Ascending aorta (tissue), 2 donors: ENCODE results near the gene PRDM2. TPM values are rescaled to one million over a fixed set of nuclear protein-coding genes. Genes with fewer than 3 reads are reported as not detected.
A peak's percentile ranks its signal among the peaks of the same experiment; 100 is the strongest.

Source experiments
- DNase-seq, 2 donors: peaks; one replicate each; pipeline ENCODE4 v3.0.0-alpha.2; 2019; ENCODE audit warnings: low spot score in 2 of 2
- H3K27ac ChIP-seq, 2 donors: fragments of 200-600 bp; sonication (generic); one replicate each; pipeline ENCODE4 v1.5.1; 2016 to 2017; ENCODE audit warnings: mild to moderate bottlenecking in 1 of 2
- H3K27me3 ChIP-seq: fragments of 200-600 bp; sonication (generic); one replicate; pipeline ENCODE4 v1.5.1; 2017
- H3K36me3 ChIP-seq, 2 donors: fragments of 200-600 bp; sonication (generic); one replicate each; pipeline ENCODE4 v1.5.1; 2016
- H3K4me1 ChIP-seq, 2 donors: fragments of 200-600 bp; sonication (generic); one replicate each; pipeline ENCODE4 v1.5.1; 2016 to 2017; ENCODE audit warnings: mild to moderate bottlenecking in 1 of 2
- H3K4me3 ChIP-seq, 2 donors: fragments of 200-600 bp; sonication (generic); one replicate each; pipeline ENCODE4 v1.5.1; 2016 to 2017; ENCODE audit warnings: mild to moderate bottlenecking in 1 of 2
- H3K9me3 ChIP-seq, 2 donors: fragments of 200-600 bp; sonication (generic); one replicate each; pipeline ENCODE4 v1.5.1; 2016
- CTCF ChIP-seq, 3 experiments: fragments of 200-600 bp in 2 of 3; fragments of 450-650 bp in 1 of 3; sonication (generic) in 2 of 3; IDR thresholded peaks; one replicate each; pipeline ENCODE4 v1.5.1; 2016 to 2019; ENCODE audit warnings: antibody characterized with exemption in 3 of 3, mild to moderate bottlenecking in 1 of 3, moderate library complexity in 1 of 3
- intact Hi-C: fragments of 100-400 bp; cut with DNase I; formaldehyde crosslinking; loops from one replicate; pipeline ENCODE4 v1.15.1; 2023
- total RNA-seq: library from RNA; depleted of rRNA; stranded (reverse); fragments of >200 nt; gene quantifications from one replicate; pipeline ENCODE4 v1.1.0, GENCODE V29; 2016

The PRDM2 gene
- total RNA-seq, 1 donor from 2014 or later, result 27.2 TPM

GRCh38 chr1:13820456-13820855 is 120.5 kb downstream of the PRDM2 start:
- Histone ChIP-seq H3K9me3 (no peaks in the 10 kb centered on the region), H3K27me3 (no peaks in the 10 kb centered on the region), H3K36me3 (peaks cover 15 to 26% of the 10 kb centered on the region in 2 donors), H3K4me3 (no peak overlapping the region), H3K4me1 (no peaks in the 10 kb centered on the region), H3K27ac (no peak overlapping the region)
- intact Hi-C loops, result no loop called here
- DNase-seq, result peak in 1 of 2 donors; percentile 43
- no peak for TF ChIP-seq CTCF (IDR thresholded peaks at IDR 0.05)

GRCh38 chr1:13823126-13823880 is 123.3 kb downstream of the PRDM2 start:
- no peak overlapping the region for H3K27ac ChIP-seq
- H3K36me3 ChIP-seq, result peaks cover 15 to 23% of the 10 kb centered on the region in 2 donors
- DNase-seq, result peak in 1 of 2 donors; percentile 31
- H3K9me3 ChIP-seq, result no peaks in the 10 kb centered on the region
- intact Hi-C loops, result no loop called here
- H3K4me3 ChIP-seq, result no peak overlapping the region
- no peak for TF ChIP-seq CTCF (IDR thresholded peaks at IDR 0.05)
- no peaks in the 10 kb centered on the region for H3K4me1 ChIP-seq
- H3K27me3 ChIP-seq, result no peaks in the 10 kb centered on the region

- Histone ChIP-seq H3K4me1 (no peaks in the 10 kb centered on the region), H3K4me3 (no peak overlapping the region), H3K36me3 (peaks cover 11 to 23% of the 10 kb centered on the region in 2 donors), H3K9me3 (no peaks in the 10 kb centered on the region), H3K27ac (no peak overlapping the region), H3K27me3 (no peaks in the 10 kb centered on the region)
- DNase-seq, result no peak
- no peak for TF ChIP-seq CTCF (IDR thresholded peaks at IDR 0.05)
- intact Hi-C loops, result no loop called here
These were observed 123.9 kb downstream of the PRDM2 start for GRCh38 chr1:13823936-13824335.

- Histone ChIP-seq H3K27me3 (no peaks in the 10 kb centered on the region), H3K36me3 (peaks cover 11 to 16% of the 10 kb centered on the region in 2 donors), H3K4me1 (no peaks in the 10 kb centered on the region), H3K9me3 (no peaks in the 10 kb centered on the region), H3K27ac (no peak overlapping the region), H3K4me3 (no peak overlapping the region)
- intact Hi-C loops, result loop anchor here (5.0 kb wide), 2 partner anchors 138 to 157 kb away; no protein-coding TSS in a partner anchor
- no peak for TF ChIP-seq CTCF (IDR thresholded peaks at IDR 0.05)
- peak in 1 of 2 donors; percentile 44 for DNase-seq
These were observed 124.6 kb downstream of the PRDM2 start for GRCh38 chr1:13824626-13825025.

- Histone ChIP-seq H3K27ac (no peak overlapping the region), H3K36me3 (peaks cover 11 to 12% of the 10 kb centered on the region in 2 donors), H3K4me1 (no peaks in the 10 kb centered on the region), H3K4me3 (no peak overlapping the region), H3K27me3 (no peaks in the 10 kb centered on the region), H3K9me3 (no peaks in the 10 kb centered on the region)
- no peak for DNase-seq
- TF ChIP-seq CTCF (IDR thresholded peaks at IDR 0.05), result peak in 1 of 3 experiments; percentile 18
- intact Hi-C loops, result loop anchor here (5.0 kb wide), 2 partner anchors 137 to 158 kb away; no protein-coding TSS in a partner anchor
These were observed 125.0 kb downstream of the PRDM2 start for GRCh38 chr1:13825033-13825432.
